ENCODE results near the gene MIDN.

- TF ChIP-seq, protein P1, sequence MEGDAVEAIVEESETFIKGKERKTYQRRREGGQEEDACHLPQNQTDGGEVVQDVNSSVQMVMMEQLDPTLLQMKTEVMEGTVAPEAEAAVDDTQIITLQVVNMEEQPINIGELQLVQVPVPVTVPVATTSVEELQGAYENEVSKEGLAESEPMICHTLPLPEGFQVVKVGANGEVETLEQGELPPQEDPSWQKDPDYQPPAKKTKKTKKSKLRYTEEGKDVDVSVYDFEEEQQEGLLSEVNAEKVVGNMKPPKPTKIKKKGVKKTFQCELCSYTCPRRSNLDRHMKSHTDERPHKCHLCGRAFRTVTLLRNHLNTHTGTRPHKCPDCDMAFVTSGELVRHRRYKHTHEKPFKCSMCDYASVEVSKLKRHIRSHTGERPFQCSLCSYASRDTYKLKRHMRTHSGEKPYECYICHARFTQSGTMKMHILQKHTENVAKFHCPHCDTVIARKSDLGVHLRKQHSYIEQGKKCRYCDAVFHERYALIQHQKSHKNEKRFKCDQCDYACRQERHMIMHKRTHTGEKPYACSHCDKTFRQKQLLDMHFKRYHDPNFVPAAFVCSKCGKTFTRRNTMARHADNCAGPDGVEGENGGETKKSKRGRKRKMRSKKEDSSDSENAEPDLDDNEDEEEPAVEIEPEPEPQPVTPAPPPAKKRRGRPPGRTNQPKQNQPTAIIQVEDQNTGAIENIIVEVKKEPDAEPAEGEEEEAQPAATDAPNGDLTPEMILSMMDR (IDR thresholded peaks at IDR 0.05), result no peak
- TF ChIP-seq RFX5 (IDR thresholded peaks at IDR 0.05) (no peak), USF2 (IDR thresholded peaks at IDR 0.05) (no peak), HOXA7 (CRISPR knock-in tag; IDR thresholded peaks at IDR 0.05) (no peak), FOSL2 (IDR thresholded peaks at IDR 0.05) (no peak), FOSL2 (CRISPR knock-in tag; IDR thresholded peaks at IDR 0.05) (no peak), EP300 (IDR thresholded peaks at IDR 0.05) (no peak), PBX3 (IDR thresholded peaks at IDR 0.05) (no peak), POLR2A (IDR thresholded peaks at IDR 0.05; ENCODE audit: low read length) (no peak), PHF8 (IDR thresholded peaks at IDR 0.05; ENCODE audit: borderline replicate concordance, low read depth) (no peak), ESRRA (IDR thresholded peaks at IDR 0.05; ENCODE audit: borderline replicate concordance, low read length) (no peak), CEBPB (IDR thresholded peaks at IDR 0.05) (no peak)
These were observed 15.2 kb upstream of the MIDN start for GRCh38 chr19:1233115-1233667.

Data from A549 (cell line).